C4-2B (cell line): ENCODE results near the gene KLRG1.

ENCODE experiments used
- CTCF ChIP-seq: fragments of 450-650 bp; conservative IDR thresholded peaks from 2 replicates; pipeline ENCODE4 v1.5.1; 2017; ENCODE audit warnings: mild to moderate bottlenecking
- ZFX ChIP-seq: fragments of 450-650 bp; IDR thresholded peaks from 2 replicates; pipeline ENCODE4 v1.6.1; 2017

GRCh38 chr12:8956073-8956472, 33.3 kb upstream of the KLRG1 start:
- TF ChIP-seq CTCF: no peak
- TF ChIP-seq ZFX: no peak
